Body of pancreas (tissue), 4 donors: ENCODE results near the gene ZDHHC13.
A peak's percentile ranks its signal among the peaks of the same experiment; 100 is the strongest.

Source experiments
- POLR2A ChIP-seq, 3 donors: fragments of 450-650 bp; IDR thresholded peaks; one replicate each; pipeline ENCODE4 v1.6.1; 2016; ENCODE audit warnings: antibody characterized with exemption in 3 of 3, mild to moderate bottlenecking in 2 of 3
- TF ChIP-seq, protein P1 (sequence below), 7 experiments: fragments of 450-650 bp in 4 of 7; fragments of 200-600 bp in 3 of 7; sonication (generic) in 3 of 7; IDR thresholded peaks; one replicate each; pipeline ENCODE4 v1.5.1; 2016 to 2019; ENCODE audit warnings: antibody characterized with exemption in 7 of 7

DNA sequence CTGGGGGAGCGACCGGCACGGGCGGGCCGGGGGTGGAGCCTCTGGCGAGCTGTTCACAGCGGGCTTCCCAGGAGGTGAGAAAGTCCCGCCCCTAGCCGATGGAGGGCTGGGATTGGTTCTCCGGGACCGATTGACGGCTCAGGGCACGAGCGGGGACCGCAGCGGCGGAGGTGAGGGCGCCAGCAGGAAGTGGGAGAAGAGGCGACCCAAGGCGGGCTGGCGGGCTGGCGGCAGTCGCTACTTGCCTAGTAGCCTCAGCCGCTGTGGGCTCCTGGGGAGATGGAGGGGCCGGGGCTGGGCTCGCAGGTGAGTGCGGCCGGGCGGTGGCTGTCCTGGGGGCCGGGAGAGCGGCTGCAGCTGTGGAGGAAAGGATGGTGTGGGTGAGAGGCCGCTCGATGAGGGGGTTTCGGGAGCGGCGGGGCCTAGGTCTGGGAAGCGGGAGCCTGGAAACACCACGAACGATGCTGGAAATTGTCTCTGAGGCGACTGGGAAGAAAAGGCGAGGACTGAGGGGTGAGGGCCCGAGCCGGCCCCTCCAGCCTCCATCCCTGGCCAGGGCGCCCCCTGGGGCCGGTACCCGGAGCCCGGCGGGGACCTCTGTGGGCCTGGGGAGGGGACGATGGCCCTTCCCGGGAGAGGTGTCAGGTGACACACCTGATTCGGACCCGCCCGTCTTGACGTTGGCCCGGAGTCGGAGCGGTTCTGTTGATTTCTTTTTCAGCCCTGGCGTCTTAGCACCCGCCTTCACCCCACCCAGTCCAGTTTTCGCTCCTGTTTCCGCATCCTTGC lies at the start of gene ZDHHC13:
- TF ChIP-seq, protein P1, sequence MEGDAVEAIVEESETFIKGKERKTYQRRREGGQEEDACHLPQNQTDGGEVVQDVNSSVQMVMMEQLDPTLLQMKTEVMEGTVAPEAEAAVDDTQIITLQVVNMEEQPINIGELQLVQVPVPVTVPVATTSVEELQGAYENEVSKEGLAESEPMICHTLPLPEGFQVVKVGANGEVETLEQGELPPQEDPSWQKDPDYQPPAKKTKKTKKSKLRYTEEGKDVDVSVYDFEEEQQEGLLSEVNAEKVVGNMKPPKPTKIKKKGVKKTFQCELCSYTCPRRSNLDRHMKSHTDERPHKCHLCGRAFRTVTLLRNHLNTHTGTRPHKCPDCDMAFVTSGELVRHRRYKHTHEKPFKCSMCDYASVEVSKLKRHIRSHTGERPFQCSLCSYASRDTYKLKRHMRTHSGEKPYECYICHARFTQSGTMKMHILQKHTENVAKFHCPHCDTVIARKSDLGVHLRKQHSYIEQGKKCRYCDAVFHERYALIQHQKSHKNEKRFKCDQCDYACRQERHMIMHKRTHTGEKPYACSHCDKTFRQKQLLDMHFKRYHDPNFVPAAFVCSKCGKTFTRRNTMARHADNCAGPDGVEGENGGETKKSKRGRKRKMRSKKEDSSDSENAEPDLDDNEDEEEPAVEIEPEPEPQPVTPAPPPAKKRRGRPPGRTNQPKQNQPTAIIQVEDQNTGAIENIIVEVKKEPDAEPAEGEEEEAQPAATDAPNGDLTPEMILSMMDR (IDR thresholded peaks at IDR 0.05), result peak in 2 of 7 experiments; percentile 25 to 35
- TF ChIP-seq POLR2A (IDR thresholded peaks at IDR 0.05), result peak; percentile 72 to 87 (median 87)
